Cardiac fibroblast (primary cell): ENCODE measurements around the gene PCDHGA1.
"Not testable (repeated sequence)": the region's sequence is repeated elsewhere in the genome, so short reads cannot be mapped to it uniquely, and the experiment has no call there.

ENCODE experiments used
- DNase-seq, 2 donors: peaks; one replicate each; pipeline versions ENCODE4 v3.0.0 to v3.0.0-alpha.2; 2010; ENCODE audit warnings: low read depth in 2 of 2
- H3K4me3 ChIP-seq, 2 donors: replicated peaks in 1 of 2; 1 replicate in 1 of 2; 2 replicates in 1 of 2; pipeline ENCODE4 v1.5.1; 2011; ENCODE audit warnings: low read depth in 2 of 2, low read length in 2 of 2, mild to moderate bottlenecking in 2 of 2, moderate library complexity in 1 of 2
- CTCF ChIP-seq: IDR thresholded peaks from one replicate; pipeline ENCODE4 v1.5.1; 2011; ENCODE audit warnings: low read depth, mild to moderate bottlenecking, low read length, inconsistent platforms

Gene PCDHGA1

DNA sequence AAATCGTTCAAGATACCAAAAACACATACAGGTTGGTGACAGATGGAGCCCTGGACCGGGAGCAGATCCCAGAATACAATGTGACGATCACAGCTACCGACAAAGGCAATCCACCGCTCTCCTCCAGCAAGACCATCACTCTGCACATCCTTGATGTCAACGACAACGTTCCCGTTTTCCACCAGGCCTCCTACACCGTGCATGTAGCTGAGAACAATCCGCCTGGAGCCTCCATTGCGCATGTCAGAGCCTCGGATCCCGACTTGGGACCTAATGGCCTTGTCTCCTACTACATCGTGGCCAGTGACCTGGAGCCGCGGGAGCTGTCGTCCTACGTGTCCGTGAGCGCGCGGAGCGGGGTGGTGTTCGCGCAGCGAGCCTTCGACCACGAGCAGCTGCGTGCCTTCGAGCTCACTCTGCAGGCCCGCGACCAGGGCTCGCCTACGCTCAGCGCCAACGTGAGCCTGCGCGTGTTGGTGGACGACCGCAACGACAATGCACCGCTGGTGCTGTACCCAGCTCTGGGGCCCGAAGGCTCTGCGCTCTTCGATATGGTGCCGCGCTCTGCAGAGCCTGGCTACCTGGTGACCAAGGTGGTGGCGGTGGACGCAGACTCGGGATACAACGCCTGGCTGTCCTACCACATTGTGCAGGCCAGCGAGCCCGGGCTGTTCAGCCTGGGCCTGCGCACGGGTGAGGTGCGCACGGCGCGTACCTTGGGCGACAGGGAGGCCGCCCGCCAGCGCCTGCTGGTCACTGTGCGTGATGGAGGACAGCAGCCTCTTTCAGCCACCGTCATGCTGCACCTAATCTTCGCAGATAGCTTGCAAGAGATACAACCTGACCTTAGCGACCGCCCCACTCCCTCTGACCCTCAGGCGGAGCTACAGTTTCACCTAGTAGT, 41.5 kb downstream of the PCDHGA1 start:
- no peak for DNase-seq
- no peak overlapping the region for H3K4me3 ChIP-seq
- no peak for TF ChIP-seq CTCF

GRCh38 chr5:141373673-141374317, 43.5 kb downstream of the PCDHGA1 start, which contains the start of gene PCDHGA6:
PCDHGA6 (plus strand) TSS chr5:141373891; CDS start chr5:141374084, 193 bp downstream.
- H3K4me3 ChIP-seq, result peak within 1 kb of the TSS; percentile 40 to 48
- peak; percentile 70 for TF ChIP-seq CTCF
- peak; percentile 40 to 66 for DNase-seq

DNA sequence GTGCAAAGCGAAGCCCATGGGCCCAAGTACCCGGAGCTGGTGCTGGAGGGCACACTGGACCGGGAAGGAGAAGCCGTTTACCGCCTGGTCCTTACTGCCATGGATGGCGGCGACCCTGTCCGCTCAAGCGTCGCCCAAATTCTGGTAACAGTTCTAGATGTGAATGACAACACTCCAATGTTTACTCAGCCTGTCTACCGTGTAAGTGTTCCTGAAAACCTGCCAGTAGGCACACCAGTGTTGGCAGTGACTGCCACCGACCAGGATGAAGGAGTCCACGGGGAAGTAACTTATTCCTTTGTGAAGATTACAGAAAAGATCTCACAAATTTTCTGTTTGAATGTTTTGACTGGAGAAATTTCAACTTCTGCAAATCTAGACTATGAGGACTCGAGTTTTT, 44.3 kb downstream of the PCDHGA1 start:
- H3K4me3 ChIP-seq, result no peak overlapping the region
- no peak for DNase-seq
- TF ChIP-seq CTCF, result no peak

GRCh38 chr5:141375444-141376155, 45.3 kb downstream of the PCDHGA1 start:
- not testable (repeated sequence) for H3K4me3 ChIP-seq, DNase-seq
- TF ChIP-seq CTCF, result peak; percentile 9

- TF ChIP-seq CTCF, result peak; percentile 61
- peak within 1 kb of the TSS; percentile 47 to 62 for H3K4me3 ChIP-seq
- peak; percentile 48 to 64 for DNase-seq
These were observed 52.4 kb downstream of the PCDHGA1 start, which contains the start of gene PCDHGA7 for GRCh38 chr5:141382469-141383294. PCDHGA7 (plus strand) TSS chr5:141382742; CDS start chr5:141382900, 158 bp downstream.

GRCh38 chr5:141383345-141383744, 53.0 kb downstream of the PCDHGA1 start:
- H3K4me3 ChIP-seq, result peak overlapping the region; percentile 47 to 62
- no peak for TF ChIP-seq CTCF
- no peak for DNase-seq
